GM18517 (cell line): Measurements from ENCODE around the gene STAT5B.
"Not testable (repeated sequence)": the region's sequence is repeated elsewhere in the genome, so short reads cannot be mapped to it uniquely, and the experiment has no call there.

Experiments used
- ATAC-seq: cut with Tn5 transposase; IDR thresholded peaks from one replicate; pipeline ENCODE4 v1.9.1; 2021; ENCODE audit warnings: mild to moderate bottlenecking, moderate library complexity; ENCODE audit not compliant: unreplicated experiment

The STAT5B gene

DNA sequence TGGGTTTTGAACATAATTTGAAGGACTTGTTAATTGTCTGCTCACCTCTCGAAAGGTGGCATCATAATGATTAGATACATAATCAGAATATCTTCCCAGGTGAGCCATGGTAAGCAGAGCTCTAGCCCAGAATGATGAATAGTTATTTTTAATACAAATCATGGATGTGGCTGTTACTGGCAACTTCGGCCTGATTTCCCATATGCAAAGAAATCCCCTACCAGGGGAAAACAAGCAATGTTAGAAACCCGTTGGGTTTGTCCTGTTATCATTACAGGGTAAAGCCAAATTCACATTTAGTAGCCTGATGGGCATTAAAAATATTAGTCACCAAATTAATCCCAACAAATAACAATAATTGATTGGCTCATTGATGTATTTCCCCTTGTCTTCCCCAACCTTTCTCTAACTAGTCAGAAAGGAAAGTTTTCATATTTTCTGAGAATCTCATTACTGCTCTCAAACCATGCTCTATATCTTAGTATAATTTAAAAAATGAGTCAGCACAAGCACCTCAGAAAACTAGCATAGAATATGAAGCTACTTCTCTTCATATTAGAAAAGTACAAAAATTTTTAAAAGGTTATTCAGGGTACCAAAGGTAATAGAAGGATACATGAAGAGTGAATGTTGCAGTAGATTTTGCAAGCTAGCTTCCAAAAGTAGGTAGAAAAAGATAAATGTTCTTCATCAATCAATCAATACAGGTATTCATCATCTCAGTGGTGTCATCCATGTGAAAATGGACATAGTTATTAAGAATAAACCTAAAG lies 5.0 kb downstream of the STAT5B start:
- no peak for ATAC-seq

DNA sequence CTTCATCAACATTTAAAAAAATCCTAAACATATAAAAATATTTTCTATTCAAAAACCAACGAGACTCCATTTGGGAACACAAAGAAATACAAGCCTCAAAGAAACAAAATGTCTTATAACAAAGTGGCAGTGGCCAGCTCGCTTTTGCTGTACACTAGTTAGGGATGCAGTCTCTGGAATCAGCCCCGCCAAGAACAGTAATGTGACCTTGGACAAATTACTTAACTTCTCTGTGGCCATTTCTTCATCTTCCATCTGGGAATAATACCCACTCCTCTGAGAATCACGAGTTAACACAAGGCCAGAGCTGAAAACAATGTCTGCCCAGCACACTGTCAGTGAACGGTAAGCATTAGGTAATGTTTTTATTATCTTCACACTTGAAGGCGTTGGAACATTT lies 5.6 kb downstream of the STAT5B start:
- no peak for ATAC-seq

DNA sequence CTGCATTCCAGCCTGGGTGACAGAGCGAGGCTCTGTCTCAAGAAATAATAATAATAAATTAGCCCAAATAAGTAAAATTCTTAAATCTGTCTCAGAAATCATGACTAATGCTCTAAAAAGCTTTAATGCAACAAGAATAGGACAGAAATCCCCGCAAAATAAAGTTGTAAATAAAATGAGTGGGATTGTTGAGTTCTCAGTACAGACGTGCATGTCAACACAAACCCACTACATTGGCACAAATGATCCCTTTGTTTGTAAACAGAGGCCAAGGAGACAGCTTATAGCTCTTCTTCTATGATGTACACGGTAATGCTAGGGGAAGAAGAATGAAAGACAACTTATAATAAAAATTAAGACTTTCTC lies 6.0 kb downstream of the STAT5B start:
- ATAC-seq = no peak

DNA sequence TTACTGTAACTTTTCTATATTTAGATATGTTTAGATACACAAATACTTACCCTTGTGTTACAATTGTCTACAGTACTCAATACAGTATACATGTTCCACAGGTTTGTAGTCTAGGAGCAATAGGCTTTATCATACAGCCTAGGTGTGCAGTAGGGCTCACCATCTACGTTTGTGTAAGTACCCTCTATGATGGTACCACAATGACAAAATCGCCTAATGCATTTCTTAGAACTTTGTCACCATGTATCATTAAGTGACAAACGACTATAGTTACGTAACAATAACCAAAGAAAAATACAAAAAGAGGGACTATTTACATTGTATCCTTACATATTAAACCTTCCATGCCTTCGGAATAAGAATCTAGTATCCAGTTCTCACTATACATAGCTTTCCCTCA lies 8.0 kb downstream of the STAT5B start:
- ATAC-seq = no peak

DNA sequence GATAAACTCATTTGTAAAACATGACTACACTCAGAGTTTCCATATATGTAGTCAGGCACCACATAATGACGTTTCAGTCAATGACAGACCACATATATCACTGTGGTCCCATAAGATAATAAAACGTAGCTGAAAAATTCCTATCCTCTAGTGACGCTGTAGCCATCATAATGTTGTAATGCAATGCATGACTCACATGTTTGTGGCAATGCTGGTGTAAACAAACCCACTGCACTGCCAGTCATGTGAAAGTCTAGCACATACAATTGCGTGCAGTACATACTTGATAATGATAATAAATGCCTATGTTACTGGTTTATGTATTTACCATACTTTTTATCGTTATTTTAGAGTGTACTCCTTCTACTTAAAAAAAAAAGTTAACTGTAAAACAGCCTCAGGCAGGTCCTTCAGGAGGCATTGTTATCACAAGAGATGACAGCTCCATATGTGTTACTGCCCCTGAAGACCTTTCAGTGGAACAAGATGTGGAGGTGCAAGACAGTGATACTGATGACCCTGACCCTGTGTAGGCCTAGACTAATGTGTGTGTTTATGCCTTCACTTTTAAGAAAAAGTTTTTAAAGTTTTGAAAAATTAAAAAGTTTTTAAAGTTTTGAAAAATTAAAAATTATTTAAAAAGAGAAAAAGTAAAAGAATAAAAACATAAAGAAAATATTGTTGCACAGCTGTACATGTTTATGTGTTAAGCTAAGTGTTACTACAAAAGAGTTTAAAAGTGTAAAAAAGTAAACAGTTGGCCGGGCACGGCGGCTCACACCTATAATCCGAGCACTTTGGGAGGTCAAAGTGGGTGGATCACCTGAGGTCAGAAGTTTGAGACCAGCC lies 9.0 kb downstream of the STAT5B start:
- no peak for ATAC-seq

DNA sequence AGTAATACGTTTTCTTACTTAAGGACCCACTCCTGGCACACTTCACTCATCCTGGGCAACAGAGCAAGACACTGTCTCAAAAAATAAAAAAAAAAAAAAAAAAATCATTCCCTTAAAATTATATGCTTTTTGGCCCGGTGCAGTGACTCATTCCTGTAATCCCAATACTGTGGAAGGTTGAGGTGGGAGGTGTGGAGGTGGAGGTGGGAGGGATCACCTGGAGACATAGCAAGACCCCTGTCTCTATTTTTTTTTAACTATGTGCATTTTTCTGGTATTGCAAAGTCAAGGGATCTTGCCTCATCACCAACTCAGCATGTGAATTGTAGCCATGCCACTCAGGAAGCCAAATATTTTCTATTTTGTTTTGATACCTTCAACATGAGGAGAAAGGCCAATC lies 9.7 kb downstream of the STAT5B start:
- no peak for ATAC-seq

DNA sequence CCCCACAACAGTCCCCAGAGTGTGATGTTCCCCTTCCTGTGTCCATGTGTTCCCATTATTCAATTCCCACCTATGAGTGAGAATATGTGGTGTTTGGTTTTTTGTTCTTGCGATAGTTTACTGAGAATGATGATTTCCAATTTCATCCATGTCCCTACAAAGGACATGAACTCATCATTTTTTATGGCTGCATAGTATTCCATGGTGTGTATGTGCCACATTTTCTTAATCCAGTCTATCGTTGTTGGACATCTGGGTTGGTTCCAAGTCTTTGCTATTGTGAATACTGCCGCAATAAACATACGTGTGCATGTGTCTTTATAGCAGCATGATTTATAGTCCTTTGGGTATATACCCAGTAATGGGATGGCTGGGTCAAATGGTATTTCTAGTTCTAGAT lies 11.8 kb downstream of the STAT5B start:
- ATAC-seq = not testable (repeated sequence)

DNA sequence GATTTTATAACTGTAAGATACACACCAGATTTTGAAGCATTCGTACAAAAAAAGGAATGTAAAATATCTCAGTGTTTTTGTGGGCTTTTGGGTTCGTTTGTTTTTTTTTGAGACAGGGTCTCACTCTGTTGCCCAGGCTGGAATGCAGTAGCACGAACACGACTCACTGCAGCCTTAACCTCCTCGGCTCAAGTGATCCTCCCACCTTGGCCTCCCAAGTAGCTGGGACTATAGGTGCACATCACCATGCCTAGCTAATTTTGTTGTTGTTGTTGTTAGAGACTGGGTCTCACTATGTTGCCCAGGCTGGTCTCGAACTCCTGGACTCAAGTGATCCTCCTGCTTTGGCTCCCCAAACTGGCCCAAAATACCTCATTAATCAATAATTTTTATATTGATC lies 15.9 kb downstream of the STAT5B start:
- no peak for ATAC-seq

DNA sequence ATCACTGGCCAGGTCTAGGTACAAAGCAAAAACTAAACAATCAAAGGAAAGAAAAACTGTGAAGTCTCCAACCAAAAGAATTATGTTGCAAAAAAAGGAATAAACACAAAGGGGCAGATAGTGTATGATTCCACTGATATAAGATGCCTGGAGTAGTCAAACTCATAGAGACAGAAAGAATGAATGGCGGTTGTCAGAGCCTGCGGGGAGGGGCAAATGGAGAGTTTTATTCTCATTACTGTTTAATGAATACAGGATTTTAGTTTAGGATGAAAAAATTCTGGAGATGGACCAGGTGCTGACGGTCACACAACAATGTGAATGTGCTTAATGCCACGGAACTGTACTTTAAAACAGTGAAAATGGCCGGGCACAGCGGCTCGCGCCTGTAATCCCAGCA lies 20.7 kb downstream of the STAT5B start:
- no peak for ATAC-seq

DNA sequence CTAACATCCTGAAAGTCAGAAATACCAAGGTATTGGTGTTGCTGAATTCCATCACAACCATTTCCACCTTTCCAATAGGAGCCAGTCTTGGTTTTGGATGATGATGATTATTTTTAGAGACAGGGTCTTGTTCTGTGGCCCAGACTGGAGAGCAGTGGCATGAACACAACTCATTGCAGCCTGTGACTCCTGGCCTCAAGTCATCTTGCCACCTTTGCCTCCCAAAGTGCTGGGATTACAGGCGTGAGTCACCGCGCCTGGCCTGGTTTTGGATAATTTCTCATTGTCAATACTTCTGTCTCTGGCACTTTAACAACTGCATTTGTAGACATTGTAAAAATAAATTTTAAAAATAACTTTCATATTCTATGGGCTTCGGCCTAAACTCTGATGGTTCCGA lies 22.6 kb downstream of the STAT5B start:
- ATAC-seq = no peak

DNA sequence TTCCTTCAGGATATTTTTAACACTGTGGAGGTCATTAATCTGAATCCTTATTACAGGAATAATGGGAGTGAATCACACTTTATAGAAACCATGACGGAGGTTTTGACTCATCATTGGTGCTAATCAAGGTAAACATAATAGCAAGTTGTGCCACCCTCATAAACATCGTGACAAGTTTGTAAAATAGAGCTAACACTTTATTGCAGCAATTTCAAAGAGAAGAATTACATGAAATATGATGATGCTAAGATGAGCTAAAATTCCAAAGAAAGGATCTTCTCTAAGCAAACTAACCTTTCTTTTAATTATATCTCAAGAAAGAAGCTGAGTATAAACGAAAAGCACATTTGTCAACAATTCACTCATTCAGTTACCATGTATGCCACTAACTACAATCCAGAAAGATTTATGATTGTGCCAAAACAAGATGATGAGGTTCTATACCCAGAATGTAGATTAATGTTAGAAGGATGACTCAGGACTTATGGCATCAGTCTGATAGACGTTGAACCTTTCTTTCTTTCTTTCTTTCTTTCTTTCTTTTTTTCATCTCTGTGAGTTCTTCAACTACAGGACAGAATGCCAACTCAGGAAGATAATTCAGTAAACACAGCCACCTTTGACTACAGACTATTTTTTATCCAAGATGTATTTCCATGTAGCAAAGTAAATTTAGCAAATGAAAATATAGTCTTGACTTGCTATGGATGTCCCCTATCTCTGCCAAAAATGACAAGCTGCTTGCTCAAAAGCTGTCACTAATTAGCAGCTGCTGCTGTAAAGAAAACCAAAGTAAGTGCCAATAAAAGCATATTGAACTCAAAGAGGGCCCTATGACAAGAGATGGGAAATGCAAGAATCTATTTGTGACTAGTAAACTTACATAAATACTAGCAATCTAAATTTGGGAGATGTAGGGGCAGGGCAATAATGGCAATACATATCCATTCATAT lies 23.3 kb downstream of the STAT5B start:
- no peak for ATAC-seq

DNA sequence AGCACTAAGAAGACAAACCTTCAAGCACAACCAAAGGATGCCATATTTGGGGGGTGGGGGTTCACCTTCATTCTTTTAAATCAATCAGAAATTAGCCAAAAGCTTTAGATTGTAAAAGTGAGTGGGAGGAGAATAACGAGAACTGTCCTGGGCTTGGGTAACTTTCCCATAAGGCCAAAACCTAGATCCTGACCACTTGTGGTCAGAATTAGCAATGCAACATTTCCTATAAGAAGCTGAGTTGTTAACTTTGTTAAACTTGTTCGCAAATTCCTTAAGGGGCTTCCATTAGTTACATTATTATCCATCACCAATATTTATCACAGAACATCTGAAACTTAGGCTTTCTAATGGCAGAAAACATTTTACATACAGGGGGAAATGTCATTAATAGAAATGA lies 25.1 kb downstream of the STAT5B start:
- ATAC-seq = no peak

DNA sequence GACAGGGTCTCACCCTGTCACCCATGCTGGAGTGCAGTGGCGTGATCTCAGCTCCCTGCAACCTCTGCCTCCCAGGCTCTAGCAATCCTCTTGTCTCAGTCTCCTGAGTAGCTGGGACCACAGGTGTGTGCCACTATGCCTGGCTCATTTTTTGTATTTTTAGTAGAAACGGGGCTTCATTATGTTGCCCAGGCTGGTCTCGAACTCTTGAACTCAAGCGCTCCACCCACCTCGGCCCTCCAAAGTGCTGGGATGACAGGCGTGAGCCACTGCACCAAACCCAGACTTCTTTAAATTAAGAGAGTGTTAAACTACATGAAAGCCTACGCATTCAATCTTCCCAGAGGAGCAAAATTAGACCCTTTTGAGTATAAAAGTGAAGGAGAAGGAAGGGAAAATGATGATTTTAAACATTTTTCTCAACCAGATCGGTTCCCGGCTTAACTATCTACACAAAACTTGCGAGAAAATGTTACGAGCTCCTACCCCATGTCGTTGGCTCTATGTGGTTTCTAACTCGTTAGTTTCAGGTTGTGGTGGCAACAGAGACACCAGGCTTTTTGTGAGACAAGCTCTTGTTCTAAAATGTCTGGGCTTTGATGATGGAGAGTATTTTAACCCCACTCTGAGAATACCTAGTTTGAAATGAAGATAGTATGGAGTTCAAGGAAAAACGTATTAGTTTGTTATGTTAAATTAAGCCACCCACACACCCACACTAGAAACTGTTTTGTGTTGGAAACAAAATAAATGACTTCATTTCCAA lies 26.3 kb downstream of the STAT5B start:
- no peak for ATAC-seq

DNA sequence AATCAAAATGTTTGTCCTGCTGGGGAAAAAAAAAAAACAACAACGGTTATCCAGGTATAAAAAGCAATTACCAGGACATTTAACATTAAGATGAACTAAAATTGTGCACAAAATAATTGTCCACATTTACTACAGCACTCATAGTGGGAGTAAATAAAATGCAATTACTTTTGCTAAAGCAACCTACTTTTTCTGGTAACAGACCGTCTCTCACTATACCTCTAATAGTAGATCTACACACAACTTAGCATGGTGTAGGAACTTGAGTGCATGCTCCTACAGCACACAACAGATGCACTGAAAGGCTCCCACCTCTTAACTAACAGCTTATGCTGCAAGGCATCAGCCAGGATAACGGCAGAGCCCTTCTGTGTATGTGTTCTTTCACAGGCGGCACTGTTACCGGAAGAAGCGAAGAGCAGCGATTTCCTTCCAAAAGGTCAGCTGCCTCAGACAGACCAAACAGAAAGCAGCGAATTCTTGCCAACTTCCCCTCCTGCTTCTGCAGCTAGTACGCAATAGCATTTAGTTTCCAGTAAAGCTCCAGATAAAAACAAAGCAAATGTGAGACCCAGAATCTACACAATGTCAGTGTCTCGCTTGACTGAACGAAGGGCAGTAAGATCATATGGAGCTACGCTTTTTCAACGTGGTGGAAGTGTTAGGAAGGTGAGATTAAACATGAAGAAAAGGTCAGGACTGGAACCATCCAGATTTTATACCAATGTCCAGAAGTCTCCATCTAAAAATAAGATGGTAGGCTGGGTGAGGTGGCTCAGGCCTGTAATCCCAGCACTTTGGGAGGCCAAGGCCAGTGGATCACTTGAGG lies 27.6 kb downstream of the STAT5B start:
- ATAC-seq = peak; percentile 79

DNA sequence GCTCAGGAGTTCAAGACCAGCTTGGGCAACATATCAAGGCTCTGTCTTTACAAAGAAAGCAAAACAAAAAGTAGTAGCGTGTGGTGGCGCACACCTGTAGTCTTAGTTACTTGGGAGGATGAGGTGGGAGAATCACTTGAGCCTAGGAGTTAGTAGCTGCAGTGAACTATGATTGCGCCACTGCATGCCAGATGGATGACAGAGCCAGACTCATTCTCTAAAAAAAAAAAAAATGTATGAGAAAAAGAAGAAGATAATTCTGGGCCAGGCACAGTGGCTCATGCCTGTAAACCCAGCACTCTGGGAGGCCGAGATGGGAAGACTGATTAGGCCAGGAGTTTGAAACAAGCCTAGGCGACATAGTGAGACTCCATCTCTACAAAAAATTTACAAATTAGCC lies 28.5 kb downstream of the STAT5B start:
- ATAC-seq = no peak

DNA sequence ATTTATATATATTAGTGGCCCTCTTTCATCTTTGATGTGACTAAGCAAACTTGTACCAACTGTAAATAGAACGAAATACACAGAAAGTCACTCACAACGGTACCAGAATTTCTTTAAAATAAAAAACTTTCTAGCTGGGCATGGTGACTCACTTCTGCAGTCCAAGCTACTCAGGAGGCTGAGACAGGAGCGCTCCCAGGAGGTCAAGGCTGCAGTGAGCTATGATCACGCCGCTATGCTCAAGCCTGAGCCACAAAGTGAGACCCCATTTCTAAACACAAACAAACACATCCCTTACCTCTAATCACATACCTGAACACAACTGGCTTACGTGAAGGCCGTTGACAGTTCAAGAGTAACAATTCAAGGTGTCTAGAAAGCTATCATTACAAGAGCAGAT lies 29.7 kb downstream of the STAT5B start:
- no peak for ATAC-seq

DNA sequence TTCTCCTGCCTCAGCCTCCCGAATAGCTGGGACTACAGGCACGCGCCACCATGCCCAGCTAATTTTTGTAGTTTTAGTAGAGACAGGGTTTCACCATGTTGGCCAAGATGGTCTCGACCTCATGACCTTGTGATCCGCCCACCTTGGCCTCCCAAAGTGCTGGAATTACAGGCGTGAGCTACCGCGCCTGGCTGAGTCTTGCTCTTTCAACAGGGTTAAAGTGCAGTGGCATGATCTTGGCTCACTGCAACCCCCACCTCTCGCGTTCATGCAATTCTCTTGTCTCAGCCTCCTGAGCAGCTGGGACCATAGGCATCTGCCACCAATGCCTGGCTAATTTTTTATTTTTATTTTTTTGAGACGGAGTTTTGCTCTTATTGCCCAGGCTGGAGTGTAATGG lies 31.0 kb downstream of the STAT5B start:
- ATAC-seq = not testable (repeated sequence)

DNA sequence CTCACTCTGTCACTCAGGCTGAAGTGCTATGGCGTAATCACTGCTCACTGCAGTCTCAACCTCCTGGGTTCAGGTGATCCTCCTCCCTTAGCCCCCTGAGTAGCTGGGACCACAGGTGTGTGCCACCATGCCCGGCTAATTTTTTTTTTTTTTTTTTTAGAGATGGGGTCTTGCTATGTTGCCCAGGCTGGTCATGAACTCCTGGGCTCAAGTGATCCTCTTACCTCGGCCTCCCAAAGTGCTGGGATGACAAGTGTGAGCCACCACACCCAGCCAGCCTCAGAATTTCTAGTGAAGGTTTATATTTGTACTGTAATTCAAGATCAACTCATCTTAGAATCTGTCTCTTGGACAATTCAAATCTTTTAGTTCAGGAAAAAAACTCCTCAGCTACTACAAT lies 32.1 kb downstream of the STAT5B start:
- ATAC-seq = not testable (repeated sequence)

DNA sequence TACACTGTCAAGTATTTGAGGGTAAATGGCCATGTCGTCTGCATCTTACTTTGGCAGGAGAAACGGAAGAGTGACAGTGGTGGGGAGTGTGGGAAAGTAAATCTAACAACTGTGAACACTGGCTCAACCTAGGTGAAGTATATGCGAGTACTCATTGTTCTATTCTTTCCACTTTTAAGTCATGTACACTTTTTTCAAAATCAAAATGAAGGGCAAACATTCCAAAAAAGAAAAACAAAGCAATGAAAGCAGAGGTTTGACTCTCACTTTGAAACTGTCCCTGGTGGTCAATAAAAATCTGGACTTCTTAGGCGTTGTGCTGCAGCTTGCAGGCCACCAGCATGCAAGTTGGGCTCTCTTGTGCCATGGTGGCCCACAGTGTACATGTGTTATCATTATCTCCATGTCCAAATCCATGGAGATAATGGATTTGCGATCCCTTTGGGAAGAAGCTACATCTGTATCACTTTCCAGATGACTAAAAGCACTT lies 32.7 kb downstream of the STAT5B start:
- ATAC-seq = no peak
